Cerebellar cortex (tissue), 1 donor: ENCODE results near the gene PAGE4.

Source experiments
- DNase-seq: peaks from one replicate; pipeline ENCODE4 v3.0.0-alpha.2; 2015; ENCODE audit warnings: low spot score

The PAGE4 gene, protein sequence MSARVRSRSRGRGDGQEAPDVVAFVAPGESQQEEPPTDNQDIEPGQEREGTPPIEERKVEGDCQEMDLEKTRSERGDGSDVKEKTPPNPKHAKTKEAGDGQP

DNA sequence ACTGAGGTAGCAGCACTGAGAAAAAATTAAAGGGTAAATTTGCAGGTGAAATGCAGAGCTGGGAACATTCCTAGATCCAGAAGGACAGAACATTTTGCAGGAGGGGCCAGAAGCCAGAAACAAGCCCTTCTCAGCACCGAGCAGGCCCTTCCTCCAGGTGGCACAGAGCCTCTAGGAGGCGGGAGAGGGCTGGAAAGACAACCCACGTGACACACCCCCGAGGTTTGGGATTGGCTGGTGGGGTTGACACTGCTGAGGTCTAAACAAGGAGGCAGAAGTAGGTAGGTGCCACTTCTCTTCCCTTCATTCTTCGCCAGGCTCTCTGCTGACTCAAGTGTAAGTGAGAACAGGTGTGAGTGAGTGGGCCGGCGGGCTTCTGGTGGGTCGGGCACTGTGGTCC, at the start of gene PAGE4:
PAGE4 (plus strand) TSS at position 288 of the 400 bp plus-strand sequence. CDS start 1,126 bp downstream, outside the sequence.
- no peak for DNase-seq

DNA sequence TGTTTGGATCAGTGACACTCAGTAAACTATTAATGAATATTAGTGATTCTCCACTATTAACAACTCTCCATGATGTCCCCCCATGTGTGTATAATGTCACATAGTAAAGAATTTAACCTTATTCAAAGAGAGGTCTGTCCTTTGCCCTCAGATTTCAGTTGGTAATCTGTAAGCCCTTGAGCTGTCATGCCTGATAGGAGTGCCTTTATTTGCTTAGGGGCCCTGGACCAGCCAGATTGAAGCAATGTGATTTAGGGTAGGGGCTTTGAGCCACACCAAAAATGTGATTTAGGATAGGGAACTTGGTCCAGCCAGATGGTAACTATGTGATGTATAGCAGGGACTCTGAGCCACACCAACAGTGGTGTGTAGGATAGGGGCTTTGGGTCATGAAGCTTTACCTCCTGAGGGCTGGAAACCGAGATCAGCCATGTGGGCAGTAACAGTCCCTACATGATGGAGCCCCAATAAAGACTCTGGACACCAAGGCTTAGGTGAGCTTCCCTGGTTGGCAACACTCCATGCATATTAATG, 44.3 kb upstream of the PAGE4 start:
- no peak for DNase-seq

DNA sequence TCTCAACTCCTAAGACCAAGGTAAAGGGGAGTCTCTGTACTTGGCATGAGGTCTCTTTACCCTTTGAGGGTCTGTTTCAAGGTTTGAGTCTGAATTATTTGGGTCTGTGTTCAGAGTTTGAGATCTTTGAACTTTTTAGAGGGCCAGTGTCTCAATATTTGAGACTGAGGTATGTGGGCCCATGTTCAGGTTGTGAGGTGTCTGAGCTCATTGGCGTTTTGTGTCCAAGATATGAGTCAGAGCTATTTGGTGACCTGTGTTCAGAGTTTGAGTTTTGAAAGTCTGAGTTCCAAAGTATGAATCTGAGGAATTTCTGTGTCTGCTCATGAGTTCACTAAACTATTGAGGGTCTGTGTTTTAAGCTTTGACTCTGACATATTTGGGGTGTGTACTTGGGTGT, 36.7 kb upstream of the PAGE4 start:
- no peak for DNase-seq

DNA sequence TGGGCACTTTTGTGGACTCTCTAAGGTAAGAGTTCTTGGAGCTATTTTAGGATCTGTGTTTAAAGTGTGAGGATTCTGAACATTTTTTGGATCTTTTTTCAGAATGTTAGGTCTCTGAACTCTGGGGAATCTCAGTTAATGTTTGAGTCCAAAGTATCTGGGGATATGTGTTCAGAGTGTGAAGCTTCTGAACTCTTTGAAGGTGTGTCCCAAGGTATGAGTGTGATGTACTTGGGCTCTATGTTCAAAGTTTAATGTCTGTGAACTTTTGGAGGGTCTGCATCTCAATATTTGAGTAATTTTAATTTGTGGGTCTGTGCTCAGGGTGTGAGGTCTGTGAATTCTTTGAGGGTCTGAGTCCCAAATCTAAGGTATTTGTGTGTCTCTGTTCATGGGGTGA, 35.4 kb upstream of the PAGE4 start:
- DNase-seq, result no peak

DNA sequence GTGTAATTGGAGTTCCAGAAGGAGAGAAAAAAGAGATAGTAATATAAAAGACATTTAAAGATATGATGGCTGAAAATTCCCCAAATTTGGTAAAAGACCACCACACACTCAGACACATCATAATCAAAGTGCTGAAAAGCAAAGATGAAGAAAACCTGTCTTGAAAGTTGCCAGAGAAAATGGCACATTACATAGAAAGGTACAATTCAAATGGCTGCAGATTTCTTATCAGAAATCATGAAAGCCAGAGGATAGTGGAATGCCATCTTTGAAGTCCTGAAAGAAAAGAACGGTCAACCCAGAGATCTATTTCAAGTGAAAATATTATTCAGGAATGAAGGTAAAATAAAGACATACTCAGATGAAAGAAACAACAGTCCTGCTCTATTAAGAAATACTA, 29.3 kb upstream of the PAGE4 start:
- no peak for DNase-seq

DNA sequence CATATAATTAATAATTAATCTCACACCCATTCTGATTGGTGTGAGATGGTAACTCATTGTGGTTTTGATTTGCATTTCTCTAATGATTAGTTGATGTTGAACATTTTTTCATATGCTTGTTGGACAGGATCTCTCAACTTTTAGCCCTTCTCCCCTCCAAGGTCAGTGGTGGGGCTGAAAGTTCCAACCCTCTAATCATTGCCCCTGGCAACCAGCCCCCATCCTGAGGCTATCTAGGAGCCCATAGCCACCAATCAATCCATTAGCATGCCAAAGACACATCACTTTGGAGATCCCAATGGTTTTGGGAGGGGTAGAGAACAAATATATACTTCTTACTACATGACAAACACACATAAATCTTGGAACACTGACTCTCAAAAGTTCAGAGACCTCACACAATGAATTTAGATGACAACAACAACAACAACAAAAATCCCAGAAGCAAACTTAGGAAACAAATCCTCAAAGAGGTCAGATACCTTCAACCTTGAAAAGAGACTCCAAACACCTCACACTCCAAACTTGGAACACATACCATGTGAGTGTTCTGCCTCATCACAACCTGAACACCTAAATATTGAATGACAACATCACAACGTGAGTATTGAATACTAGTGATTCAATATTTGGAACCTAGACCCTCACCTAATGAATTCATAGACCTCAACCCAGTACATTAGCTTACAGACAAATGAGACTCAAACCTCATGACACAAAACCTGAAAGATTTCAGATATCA, 19.0 kb upstream of the PAGE4 start:
- no peak for DNase-seq

DNA sequence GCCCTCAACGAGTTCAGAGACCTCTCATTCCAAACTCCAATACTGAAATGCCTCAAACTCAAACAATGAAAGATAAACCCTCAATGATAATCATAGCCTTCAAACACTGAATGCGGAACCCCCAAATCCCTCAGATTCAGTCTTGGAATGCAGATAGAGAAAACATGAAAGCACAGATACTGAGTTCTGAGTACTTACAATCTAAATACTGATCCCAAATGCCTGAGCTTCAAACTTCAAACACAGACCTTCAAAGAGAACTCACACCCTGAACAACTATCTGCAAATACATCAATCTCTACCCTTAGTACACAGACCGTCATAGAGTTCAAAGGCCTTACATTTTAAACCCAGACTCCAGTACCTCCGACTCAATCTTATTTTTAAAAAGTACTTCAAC, 16.9 kb upstream of the PAGE4 start:
- no peak for DNase-seq

DNA sequence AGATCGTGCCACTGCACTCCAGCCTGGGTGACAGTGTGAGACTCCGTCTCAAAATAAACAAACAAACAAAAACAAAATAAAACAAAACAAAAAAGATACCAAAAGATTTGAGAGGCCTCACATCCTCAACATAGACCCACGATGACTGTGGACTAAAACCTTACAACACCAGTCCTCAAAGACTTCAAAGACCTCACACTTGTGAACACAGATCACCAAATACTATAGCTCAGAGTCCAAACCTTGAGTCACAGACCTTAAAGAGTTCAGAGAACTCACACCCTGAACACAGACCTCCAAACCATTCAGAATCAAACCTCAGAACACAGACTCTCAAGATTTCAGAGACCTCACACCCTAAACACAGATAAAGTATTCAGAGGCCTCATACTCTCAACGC, 12.7 kb upstream of the PAGE4 start:
- no peak for DNase-seq

DNA sequence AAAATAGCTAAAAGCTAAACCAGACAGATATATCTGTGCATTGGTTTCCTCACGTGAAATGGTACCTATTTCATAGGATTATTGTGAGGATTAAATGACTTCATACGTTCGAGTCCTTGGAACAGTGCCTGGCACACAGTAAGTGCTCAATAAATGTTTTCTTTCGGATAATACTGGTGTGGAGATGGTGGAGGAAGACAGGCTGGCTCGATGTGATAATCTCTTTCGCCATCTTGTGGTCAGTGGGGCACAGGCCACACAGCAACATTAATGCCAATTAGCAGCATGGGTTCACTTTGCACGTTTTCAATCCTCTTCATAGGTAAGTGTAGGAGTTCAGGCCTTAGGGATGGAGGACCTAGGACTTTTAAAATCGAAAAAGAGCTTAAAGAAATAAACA, 9.3 kb downstream of the PAGE4 start:
- DNase-seq, result peak; percentile 60

DNA sequence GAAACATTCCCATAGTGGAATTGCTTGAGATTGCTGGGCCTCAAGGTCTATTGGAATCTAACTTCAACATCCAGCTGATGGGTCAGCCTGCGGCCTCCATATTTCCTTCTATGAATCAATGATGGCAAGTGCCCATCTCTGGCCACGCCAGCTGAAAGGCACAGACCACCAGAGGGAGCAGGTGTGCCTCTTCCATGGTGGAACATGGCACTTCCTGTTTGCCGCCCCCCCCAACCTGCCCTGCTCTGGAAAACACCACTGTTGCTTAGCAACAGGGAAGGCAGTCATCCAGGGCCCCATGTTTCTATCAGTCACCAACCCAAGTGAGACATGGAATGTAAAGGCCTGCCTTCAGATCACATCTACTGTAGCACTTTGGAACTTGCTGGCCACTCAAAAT, 11.6 kb downstream of the PAGE4 start:
- DNase-seq, result peak; percentile 89

DNA sequence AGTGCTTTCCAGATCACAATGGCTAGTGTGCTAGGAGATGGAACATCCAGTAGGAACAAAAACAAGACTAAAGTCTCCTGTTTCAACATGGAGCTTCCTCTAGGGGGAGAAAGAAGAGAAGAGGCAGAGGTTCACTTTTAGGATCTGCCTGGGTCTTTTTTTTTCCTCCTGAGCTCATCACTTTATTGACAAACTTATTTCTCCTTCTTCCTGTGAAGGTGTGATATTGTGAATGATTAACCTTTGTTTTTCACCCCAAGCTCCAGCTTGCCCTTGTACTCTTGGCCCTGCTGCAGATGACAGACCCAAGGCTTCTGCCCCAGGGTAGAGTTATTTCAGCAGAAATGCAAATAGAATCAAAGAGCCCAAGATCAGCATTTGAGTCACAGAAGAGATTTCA, 13.5 kb downstream of the PAGE4 start:
- DNase-seq, result no peak

DNA sequence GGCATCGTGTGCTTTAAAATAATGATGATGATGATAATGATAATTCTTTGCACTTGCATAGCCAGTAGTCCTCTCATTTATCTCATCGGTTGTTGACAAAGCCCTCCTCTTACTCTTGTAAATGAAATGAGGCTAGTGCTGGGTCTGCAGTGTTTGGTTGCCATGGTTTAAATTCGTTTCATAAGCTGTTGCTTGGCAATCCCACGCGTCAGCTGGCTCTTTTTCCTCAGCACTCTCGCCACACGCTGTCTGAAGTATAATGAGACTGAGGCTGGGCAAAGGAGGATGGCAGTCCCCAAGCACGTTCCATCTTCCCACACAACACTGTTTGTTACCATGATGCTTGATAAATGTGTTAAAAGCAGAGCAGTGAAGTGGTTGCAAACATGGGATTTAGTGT, 15.5 kb downstream of the PAGE4 start:
- peak; percentile 58 for DNase-seq

DNA sequence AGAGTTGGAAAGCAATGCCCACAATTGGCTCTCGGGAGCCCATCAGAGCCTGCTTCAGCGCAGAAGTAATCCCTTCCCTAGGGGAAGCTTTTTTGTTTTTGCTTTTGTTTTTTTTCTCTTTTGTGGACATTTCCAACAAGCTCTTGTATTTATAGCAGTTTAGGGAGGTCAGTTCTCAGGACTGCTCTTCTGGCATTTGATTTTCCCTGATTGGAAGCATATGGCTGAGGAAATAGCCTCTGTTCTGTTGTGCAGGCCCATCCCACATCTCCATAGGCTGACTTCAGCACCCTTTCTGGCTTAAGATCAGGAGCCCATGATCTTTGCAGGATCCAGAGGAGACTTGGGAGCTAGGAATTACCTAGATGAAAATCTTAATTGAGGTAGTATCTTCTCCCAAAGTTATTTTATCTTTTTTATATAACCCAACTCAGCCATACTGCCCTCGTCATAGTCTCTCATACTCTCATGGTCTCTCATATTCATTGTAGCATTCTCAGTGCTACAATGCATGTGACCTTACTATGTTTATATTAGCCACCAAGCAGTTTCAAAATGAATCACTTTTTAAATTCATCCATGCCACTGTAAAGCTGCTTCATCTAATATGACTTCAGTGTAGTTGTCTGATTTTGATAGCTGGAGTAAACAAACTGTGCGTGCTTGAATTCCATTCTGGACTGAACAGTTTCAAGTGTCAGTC, 16.7 kb downstream of the PAGE4 start:
- DNase-seq, result no peak

DNA sequence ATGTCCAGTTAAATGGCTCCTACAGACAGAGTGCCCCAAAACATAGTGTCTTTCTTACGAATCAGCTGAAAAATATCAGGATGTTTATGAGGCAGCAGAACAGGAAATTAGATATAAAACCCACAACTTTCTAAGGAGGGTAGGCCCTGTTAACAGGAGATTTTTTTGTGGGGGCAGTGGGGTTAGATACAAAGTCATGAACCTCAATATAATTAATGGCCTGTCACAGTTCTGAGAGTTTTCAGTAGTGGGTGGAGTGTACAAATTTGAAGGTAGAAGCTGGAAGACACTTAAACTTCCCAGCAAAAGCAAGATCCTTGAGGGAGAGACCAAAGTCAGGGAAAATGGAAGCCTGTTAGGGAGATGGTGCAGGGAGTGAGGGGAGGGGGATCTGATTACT, 17.4 kb downstream of the PAGE4 start:
- no peak for DNase-seq

DNA sequence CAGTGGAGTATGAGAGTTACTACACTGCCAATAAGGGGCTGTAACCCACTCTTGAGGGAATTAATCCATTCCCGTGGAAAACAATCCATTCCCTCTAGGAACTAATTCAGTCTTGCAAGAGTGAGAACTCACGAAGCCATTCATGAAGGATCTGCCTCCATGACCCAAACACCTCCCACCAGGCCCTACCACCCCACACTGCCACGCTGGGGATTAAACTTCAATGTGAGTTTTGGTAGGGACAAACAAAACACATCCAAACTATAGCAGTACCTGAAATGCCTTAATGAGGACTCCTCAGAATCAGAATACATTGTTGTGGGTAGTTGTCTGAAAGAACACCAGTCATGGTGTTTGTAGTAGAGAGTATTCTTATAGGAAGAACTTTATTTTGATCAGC, 19.2 kb downstream of the PAGE4 start:
- DNase-seq, result no peak

DNA sequence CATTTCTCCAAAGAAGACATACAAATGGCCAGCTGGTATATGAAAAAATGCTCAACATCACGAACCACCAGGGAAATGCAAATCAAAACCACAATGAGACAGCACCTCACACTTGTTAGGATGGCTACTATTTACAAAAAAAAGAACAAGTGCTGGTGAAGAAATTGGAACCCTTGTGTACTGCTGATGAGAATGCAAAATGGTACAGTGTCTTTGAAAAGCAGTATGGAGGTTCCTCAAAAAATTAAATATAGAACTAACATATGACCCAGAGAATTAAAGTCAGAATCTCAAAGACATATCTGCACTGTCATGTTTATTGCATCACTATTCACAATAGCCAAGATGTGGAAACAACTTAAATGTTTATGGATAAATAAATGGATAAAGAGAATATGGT, 20.9 kb downstream of the PAGE4 start:
- DNase-seq, result no peak

DNA sequence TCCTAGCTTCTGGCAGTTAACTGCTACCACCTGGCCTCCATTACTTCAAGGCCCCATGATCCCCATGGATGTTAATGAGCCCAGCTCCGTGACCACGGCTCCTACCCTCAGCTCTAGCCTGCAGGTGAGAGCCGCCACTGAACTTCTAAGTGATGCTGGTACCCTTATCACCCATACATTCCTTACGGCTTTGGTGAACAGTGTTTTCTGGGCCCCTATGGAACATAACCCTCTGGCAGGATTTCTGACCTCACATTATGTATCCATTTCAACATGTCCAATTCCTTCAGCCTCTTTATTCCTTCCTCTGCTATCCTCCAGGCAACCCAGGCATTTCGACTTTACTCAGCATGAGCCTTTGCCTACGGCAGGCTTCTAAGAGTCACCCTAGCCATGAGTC, 24.6 kb downstream of the PAGE4 start:
- DNase-seq, result no peak

DNA sequence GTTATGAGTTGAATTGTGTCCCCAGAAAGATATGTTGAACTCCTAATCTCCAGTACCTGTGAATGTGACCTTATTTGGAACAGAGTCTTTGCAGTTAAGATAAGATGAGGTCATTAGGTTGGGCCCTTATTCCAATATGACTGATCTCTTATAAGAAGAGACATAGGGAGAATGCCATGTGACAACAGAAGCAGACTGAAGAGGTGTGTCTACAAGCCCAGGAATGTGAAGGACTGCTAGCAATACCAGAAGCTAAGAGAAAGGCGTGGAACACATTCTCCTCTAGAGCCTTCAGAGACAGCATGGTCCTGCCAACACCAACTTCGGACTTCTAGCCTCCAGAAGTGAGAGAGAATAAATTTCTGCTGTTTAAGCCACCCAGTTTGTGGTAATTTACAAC, 27.7 kb downstream of the PAGE4 start:
- DNase-seq, result no peak

DNA sequence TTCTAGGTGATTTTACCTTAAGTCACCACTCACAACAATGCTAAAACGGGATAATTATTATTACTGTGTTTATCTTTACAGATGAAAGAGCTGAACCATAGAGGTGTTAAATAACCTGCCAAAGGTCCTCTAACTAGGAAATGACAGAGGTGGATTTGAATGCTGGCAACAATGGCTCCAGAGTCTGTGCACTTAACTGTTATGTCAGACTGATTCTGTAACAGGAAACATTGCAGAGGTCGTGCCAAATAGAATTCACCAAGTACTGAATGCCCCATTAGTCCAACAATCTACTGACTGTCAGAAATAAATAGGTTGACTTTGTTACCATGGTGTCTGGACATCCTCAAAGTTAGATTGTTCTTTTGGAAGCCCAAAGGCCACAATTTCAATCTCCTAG, 29.2 kb downstream of the PAGE4 start:
- DNase-seq, result no peak

DNA sequence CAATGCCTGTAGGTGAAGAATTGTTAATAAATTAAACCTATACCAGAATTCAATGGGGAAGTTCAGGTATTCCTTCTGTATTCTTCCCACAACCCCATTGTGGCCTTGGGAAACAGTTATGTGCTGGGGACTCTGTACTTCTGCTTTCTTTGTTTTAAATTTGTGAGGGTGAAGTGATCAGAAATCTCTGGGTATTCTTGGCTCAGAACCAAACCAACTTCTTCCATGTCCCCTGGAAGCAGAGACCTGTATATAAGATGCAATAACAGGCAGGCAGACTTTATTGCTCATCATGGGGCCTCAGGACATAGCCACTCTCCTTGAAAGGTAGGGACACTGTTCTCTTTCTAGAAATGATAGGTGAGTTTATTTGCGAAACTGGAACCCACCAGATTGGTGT, 30.4 kb downstream of the PAGE4 start:
- DNase-seq, result no peak

DNA sequence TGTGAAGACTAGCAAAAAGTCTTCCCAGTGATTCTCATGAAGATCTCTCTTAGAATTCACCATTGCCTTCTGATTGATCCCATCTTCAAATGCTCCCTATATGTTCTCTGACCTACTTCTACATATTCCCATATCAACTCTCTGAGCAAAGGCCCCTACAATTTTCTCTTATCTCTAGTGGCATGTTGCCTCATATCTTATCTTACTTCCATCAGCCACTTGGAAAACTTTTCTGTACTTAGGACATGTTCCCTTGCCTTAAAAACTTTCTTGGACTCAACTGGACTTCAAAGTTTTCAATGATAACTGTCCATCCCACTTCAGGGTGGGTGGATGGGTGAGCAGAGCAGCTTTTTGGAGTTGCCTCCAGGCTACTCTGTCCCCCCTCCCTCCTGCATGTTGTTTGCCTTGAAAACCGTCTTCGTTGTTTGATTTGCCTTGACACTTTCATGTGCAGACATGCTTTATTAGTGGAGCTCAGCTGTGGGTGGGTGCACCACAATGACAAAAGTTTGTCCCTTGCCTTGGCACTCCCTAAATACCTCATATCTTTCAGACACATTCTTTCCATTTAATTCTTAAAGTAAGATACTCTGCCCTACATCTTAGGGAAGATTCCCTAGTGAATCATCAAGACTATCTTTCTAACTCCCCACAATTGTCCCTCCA, 31.9 kb downstream of the PAGE4 start:
- DNase-seq, result no peak

DNA sequence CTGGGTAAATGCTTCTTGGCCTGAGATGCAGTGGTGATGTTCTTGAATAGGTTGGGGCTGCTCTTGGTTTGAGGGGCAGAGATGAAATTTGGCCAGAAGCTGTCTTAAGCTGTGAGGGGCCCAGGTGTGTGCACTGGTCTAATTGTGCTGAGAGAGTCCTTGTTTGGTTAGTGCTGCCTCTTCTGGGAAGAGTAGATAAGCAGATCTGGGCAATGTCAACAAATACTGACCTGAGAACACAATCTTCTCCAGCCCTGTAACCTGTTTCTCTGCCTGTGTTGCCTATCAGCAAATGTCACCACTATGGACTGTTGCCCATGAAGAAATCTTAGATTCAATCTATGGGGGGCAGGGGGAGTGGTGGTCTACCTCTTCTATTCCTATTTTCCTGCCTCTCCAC, 33.0 kb downstream of the PAGE4 start:
- no peak for DNase-seq

DNA sequence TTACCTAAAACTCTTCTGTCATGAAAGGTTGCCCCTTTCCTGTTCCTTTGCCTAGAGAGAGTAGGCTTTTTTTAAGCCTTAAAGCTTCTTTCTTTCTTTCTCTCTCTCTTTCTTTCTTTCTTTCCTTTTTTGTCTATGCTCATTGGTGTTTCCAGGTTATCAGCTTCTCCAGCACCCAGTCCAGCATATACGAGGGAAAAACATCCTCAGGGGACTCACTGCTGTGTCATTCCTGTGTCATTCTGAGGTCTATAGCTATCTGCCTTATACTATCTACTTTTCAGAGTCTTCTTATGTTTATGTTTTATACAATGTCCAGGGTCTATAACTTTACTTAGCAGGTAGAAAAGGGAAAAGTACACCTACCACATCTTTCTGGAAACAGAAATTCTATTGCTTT, 39.6 kb downstream of the PAGE4 start:
- no peak for DNase-seq
